A549 (cell line): Measurements from ENCODE around the gene CD99L2.

Source experiments
- BCL3 ChIP-seq: fragments of >200 bp; sonication (Bioruptor Twin); formaldehyde crosslinking; IDR thresholded peaks from 3 replicates; pipeline ENCODE4 v1.6.1; 2016
- CTCF ChIP-seq: fragments of >200 bp; sonication (Bioruptor Twin); formaldehyde crosslinking; IDR thresholded peaks from 3 replicates; pipeline ENCODE4 v1.5.1; 2016
- HDAC2 ChIP-seq: fragments of 200-600 bp; sonication (generic); IDR thresholded peaks from 2 replicates; pipeline ENCODE4 v1.6.1; 2016
- MAFK ChIP-seq: fragments of 450-650 bp; IDR thresholded peaks from 2 replicates; pipeline ENCODE4 v1.6.1; 2014; ENCODE audit not compliant: partially characterized antibody
- NR3C1 ChIP-seq: fragments of >200 bp; sonication (Bioruptor Twin); formaldehyde crosslinking; IDR thresholded peaks from 3 replicates; pipeline ENCODE4 v1.6.1; 2017
- POLR2A ChIP-seq: IDR thresholded peaks from 2 replicates; pipeline ENCODE4 v1.6.1; 2012; ENCODE audit warnings: mild to moderate bottlenecking, low read length
- REST ChIP-seq: fragments of 200-600 bp; sonication (generic); IDR thresholded peaks from 2 replicates; pipeline ENCODE4 v1.6.1; 2016; ENCODE audit warnings: antibody characterized with exemption, mild to moderate bottlenecking, moderate library complexity
- SMC3 ChIP-seq: fragments of >200 bp; sonication (Bioruptor Twin); formaldehyde crosslinking; IDR thresholded peaks from 3 replicates; pipeline ENCODE4 v1.6.1; 2018; ENCODE audit warnings: inconsistent platforms
- SREBF2 ChIP-seq: fragments of 450-650 bp; IDR thresholded peaks from 2 replicates; pipeline ENCODE4 v1.6.1; 2014; ENCODE audit warnings: mild to moderate bottlenecking, moderate library complexity
- USF2 ChIP-seq: fragments of 450-650 bp; IDR thresholded peaks from 2 replicates; pipeline ENCODE4 v1.6.1; 2014; ENCODE audit warnings: antibody characterized with exemption
- ZFP36 ChIP-seq: fragments of 450-650 bp; IDR thresholded peaks from 2 replicates; pipeline ENCODE4 v1.6.1; 2014; ENCODE audit warnings: borderline replicate concordance; ENCODE audit not compliant: partially characterized antibody

- TF ChIP-seq BCL3 (no peak), MAFK (peak; percentile 83), CTCF (no peak), NR3C1 (no peak), POLR2A (no peak), SREBF2 (no peak), SMC3 (no peak), HDAC2 (no peak), REST (no peak), ZFP36 (no peak), USF2 (no peak)
Observed at GRCh38 chrX:150902434-150903109, 4.1 kb upstream of the CD99L2 start.
